Fibroblast of skin of left biceps (primary cell): Measurements from ENCODE around the gene IL17F.
A peak's percentile ranks its signal among the peaks of the same experiment; 100 is the strongest.

ENCODE experiments used
- DNase-seq, 2 experiments: peaks; one replicate each; pipeline ENCODE4 v3.0.0-alpha.2; 2013; ENCODE audit warnings: low read depth in 2 of 2

Gene IL17F

GRCh38 chr6:52244400-52244799 lies at the start of gene IL17F:
Gene IL17F, minus strand, starts transcription at chr6:52244500. Its CDS starts 71 bp downstream, at chr6:52244429.
- DNase-seq: no peak

GRCh38 chr6:52293067-52293466 lies 48.8 kb upstream of the IL17F start:
- DNase-seq: no peak

DNA sequence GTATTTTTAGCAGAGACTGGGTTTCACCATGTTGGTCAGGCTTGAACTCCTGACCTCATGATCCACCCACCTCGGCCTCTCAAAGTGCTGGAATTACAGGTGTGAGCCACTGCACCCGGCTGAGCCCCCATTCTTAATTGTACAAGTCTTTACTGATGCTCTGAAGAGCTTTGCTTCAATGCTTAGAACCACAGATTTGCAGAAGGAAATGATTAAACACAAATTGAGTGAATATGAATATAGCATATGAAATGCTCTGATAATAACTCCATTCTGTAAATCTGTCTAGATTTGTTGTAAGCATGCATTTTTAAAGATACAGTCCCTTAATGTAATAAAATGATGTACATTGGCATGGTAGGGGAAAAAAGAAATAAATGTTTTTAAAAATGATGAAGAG lies 44.5 kb upstream of the IL17F start:
- DNase-seq: no peak

DNA sequence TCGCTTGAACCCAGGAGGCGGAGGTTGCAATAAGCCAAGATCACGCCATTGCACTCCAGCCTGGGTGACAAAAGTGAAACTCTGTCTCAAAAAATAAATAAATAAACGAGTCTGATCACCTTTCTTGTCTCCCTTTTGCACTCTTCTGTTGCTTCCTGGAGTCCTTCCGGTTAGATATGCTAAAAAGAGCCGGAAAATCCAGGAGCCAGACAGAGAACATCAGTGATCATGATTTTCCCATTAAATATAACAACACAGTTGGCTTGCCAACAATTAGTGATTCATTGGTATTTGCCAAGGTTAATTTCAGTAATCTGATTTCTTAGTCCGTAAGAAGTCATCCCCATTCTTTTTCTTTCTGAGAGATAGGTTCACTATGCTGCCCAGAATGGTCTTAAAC lies 43.9 kb upstream of the IL17F start:
- DNase-seq: no peak

- peak; percentile 31 to 39 for DNase-seq
These were observed 42.6 kb upstream of the IL17F start for GRCh38 chr6:52286798-52287432.

DNA sequence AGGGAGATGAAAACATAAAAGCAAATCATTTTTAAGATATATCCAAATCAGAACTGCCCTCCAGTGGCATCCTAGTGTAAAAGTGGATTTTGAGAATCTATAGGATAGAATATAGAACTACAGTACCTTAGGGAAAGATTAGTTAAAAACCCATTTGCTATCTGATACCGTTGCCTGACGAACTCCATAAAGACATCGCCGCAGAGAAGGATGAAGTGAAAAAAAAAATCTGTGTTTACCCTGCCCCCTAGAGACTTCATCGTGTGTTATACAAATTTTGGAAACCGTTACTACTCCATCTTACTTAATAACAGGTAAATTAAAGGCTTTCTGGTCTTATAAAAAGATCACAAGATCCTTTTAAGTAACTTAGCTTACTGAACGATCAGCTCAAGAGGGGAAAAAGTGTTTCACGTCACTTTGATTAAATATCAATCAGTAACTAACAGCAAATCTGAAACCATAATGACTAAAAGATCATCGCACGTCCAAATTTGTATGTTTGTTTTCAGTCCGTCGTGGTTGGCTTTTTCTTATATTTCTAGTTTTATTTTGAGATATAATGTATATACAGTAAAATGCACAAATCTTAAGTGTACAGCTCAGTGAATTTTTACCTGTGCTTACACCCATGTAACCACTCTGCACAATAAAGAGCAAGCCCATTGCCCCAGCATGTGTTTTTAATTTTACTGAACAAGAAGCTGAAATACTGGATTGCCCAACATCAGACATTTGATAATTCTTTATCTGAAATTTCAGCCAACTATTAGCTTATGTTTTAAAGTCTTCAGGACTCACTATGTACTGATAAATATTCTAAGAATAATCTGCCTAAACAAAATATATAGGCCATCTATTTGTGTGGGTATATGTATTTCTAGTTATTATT lies 41.1 kb upstream of the IL17F start:
- peak in 1 of 2 experiments; percentile 14 for DNase-seq

DNA sequence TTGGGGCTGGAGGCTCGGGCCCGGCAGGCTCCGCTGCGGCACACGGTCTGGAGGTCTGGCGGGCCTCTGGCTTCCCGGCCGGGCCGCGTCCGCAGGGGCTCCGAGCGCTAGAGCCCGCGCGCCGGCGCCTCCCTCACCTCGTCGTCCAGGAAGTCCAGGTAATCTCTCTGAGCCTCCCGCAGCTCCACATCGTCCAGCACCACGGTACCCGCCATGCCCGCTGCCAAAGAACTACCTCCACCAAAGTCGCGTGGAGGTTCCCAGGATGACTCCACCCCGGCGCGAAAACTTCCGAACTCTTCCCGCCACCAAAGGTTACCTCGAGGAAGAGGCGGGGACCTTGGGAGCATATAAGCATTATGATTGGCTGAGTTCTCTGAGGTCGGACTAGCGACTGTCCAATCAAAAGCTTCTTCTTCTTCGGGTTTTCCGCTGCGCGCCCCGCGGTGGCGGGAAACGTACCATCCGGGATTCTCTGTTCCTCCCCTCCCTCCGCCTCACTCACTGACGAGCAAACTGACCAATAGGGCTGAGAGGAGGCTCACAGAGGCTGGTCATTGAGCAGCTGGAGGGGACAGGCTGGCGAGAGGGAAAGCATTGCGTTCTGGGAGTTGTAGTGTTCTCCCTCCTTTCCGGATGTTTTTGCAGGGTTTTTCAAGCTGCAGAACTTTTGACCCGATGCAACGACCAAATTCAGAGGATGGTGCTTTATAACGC lies 40.3 kb upstream of the IL17F start, which contains the start of gene MCM3:
Gene MCM3 (minus strand): TSS at position 283 of the 717 bp plus-strand sequence. CDS start 68 bp downstream, at position 215.
- peak; percentile 98 for DNase-seq

DNA sequence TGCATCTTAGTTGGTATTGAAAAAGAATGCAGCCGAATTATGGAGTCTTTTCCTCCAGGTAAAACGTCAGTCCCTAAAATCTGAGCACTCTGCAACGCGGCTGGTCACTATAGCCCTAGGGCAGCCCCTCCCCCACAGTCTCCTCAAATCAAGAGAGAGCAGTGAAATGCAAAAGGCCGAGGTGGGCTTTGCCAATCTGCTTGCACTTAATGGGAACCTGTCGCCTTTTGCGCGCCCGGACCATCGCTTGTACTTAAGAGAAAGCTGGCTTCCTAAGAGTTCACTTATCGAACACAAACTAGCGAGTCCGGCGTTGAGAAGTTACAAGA lies 39.8 kb upstream of the IL17F start:
- no peak for DNase-seq

DNA sequence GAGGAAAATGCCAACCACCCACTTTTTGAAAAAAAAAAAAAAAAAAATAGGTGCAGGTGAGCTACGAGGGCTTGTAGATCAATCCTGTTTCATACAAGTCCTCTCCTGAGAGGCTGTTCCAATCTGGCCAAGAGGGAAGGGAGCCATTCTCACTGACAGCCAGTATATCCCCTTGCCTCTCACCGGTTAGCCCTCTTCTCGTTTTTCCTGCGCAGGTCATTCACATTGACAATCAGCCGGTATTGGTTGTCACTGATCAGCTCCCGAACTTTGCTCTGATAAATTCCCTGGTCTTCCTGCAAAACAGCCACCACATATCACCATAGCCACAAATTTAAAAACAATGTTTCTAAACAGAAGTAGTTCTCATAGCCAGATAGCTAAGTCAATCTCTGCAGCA lies 38.8 kb upstream of the IL17F start:
- DNase-seq: no peak

- no peak for DNase-seq
These were observed 31.8 kb upstream of the IL17F start for GRCh38 chr6:52276130-52276529.

DNA sequence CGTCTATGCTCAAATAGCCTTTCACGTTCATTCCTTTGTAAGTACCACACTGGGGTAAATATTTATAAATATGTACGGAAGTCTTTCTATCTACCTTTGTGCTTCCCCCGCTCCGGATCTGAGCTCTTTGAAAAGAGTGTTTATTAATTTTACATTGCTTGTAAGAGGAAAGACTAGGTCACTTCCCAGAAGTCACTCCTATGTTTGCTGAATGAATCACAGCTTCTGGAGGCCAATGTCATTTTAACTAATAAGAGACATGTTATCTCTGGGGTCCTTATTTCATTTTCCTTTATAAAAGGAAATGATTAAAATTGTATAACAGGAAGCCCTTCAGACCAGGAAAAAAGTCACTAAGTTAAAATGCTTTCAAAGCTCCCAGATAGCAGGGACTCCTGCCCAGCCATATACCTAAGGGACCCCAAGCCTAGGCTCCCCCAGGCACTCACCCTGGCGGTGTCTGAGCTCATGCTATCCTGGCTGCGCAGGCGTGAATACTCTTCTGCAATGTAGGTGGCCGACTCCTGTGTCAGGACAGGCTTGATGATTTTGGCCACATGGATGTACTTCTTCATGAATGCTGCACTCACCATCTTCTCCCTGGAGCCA lies 27.7 kb upstream of the IL17F start:
- no peak for DNase-seq

DNA sequence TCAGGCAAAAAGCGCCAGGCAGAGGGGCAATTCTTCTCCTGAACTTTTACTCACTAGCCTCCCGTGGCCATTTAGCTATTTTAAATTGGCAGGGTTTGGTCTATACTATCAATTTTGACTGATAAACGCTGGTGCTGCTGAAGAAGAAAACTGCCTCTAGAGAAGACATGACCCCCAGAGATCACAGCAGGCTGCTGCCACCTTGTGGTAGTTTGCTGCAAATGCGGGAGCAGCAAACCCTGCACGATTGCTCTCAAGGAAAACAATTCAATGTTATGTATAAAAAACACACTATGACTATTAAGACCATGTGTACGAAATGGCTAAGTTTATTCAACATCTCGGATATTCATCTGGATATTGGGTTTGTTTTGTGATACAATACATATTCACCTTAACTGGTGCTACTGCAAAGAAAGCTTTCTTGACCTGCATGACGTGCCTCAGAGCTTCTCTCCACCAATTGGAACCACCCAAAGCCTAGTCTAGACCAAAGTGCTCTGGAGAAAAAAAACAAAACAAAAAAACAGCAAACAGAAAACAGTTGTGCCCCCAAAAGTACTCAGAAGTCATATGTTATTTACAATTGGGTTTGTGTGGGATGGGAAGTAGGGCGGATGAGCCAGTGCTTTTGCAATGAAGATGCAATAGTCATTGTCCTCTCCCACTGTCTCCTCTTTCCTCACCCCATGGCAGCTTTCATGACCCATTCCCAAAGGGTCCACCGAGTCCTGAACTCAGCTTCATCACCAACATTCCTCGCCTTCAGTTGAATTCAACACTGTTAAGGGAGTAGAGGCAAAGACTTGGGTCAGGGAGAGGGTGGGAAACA lies 19.6 kb upstream of the IL17F start:
- DNase-seq: peak in 1 of 2 experiments; percentile 10

GRCh38 chr6:52262620-52263344 lies 18.5 kb upstream of the IL17F start:
- no peak for DNase-seq

DNA sequence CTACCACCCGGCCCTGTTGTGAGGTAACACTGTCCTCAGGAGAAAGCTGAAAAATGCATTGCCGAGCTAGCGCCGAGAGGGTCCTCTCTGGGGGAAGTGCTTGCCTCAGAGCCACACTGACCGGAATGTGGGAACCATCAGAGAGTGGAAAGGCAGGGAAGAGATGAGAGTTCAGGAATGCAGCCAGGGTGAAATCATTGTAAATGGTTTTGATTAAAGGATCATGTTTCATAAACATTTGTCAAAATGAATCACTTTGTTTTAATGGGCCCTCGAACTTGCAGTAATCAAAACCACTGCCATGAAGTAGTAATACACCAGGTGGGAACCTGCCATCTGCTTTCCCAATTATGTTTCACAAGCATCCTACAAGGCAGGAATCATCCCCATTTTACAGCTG lies 16.9 kb upstream of the IL17F start:
- peak; percentile 73 to 76 for DNase-seq

- DNase-seq: no peak
These were observed 16.3 kb upstream of the IL17F start for GRCh38 chr6:52260634-52261033.

GRCh38 chr6:52255434-52255833 lies 11.1 kb upstream of the IL17F start:
- no peak for DNase-seq

- DNase-seq: no peak
These were observed 10.6 kb upstream of the IL17F start for GRCh38 chr6:52254731-52255378.

DNA sequence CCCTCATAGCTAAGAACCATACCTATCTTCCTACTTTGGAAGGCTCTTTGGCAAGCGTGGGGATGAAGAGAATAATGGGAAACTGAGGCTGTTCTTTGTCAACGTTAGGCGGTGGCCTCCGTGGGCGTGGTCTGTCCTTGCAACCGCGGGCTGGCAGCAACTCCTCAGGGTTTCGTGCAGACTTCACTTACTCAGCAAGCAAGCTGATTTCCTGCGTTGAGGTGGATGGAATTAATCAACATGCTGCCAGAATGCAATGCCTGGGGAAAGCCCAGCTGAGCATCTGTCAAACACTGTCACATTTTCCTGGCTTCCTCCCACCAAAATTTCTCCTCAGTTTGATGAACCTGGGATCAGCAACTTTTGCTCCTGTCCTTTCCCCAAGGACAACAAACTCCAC lies 9.2 kb upstream of the IL17F start:
- no peak for DNase-seq

- DNase-seq: no peak
These were observed 6.8 kb upstream of the IL17F start for GRCh38 chr6:52251113-52251512.

DNA sequence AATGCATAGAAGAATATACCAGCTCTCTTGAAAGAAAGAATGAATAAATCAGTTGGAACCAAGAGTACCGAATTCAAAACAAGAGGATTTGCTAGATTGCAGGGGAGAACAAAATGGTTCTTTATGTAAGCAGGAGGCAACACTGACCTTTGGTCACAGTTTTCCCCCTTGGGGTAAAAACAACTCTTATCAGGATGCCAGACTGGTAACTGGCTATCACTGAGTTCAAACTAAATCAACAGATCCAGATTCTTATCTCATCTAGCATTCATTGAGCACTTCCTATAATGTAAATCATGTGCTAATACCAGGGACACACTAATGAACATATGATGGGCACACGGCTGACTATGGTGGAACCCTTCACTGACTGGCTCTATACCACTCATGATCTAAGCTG lies 4.8 kb upstream of the IL17F start:
- no peak for DNase-seq
